Liver (tissue), 9 donors: ENCODE results near the gene SNCB. TPM values are rescaled to one million over a fixed set of nuclear protein-coding genes. Genes with fewer than 3 reads are reported as not detected.

ENCODE experiments used
- DNase-seq: peaks from one replicate; pipeline ENCODE4 v3.0.0-alpha.2; 2017; ENCODE audit warnings: low spot score
- H3K27ac ChIP-seq, 2 donors: one replicate each; pipeline ENCODE4 v1.7.0; 2013; ENCODE audit warnings: inconsistent platforms in 2 of 2, low read length in 2 of 2, control low read depth in 1 of 2, low read depth in 1 of 2, mild to moderate bottlenecking in 1 of 2
- H3K27me3 ChIP-seq, 4 donors: one replicate each; pipeline versions ENCODE4 v1.6.1 to v1.7.0; 2013; ENCODE audit warnings: low read length in 3 of 4, inconsistent platforms in 1 of 4, mild to moderate bottlenecking in 1 of 4, moderate library complexity in 1 of 4; ENCODE audit not compliant: control insufficient read depth in 4 of 4, insufficient read depth in 4 of 4
- H3K36me3 ChIP-seq, 4 donors: one replicate each; pipeline versions ENCODE4 v1.6.1 to v1.7.0; 2013; ENCODE audit warnings: low read length in 3 of 4, mild to moderate bottlenecking in 3 of 4, low read depth in 1 of 4, moderate library complexity in 1 of 4; ENCODE audit not compliant: control insufficient read depth in 4 of 4, insufficient read depth in 3 of 4
- H3K4me1 ChIP-seq, 4 donors: one replicate each; pipeline versions ENCODE4 v1.6.1 to v1.7.0; 2013; ENCODE audit warnings: low read length in 3 of 4, mild to moderate bottlenecking in 3 of 4, moderate library complexity in 1 of 4; ENCODE audit not compliant: control insufficient read depth in 4 of 4, insufficient read depth in 4 of 4
- H3K4me3 ChIP-seq, 3 donors: one replicate each; pipeline versions ENCODE4 v1.6.1 to v1.7.0; 2013; ENCODE audit warnings: low read length in 3 of 3, control low read depth in 1 of 3, low read depth in 1 of 3, mild to moderate bottlenecking in 1 of 3
- H3K9ac ChIP-seq, 2 donors: one replicate each; pipeline ENCODE4 v1.7.0; 2013; ENCODE audit warnings: low read length in 2 of 2, mild to moderate bottlenecking in 2 of 2, moderate library complexity in 2 of 2, control low read depth in 1 of 2, low read depth in 1 of 2
- H3K9me3 ChIP-seq, 4 donors: one replicate each; pipeline versions ENCODE4 v1.6.1 to v1.7.0; 2013; ENCODE audit warnings: low read length in 3 of 4; ENCODE audit not compliant: control insufficient read depth in 4 of 4
- EGR1 ChIP-seq, 2 donors: IDR thresholded peaks; 2 replicates each; pipeline ENCODE4 v1.6.1; 2016 to 2018; ENCODE audit warnings: antibody characterized with exemption in 2 of 2, low read depth in 2 of 2
- FOXA1 ChIP-seq: IDR thresholded peaks from 2 replicates; pipeline ENCODE4 v1.6.1; 2016; ENCODE audit warnings: antibody characterized with exemption
- FOXA2 ChIP-seq: IDR thresholded peaks from 2 replicates; pipeline ENCODE4 v1.6.1; 2016; ENCODE audit warnings: antibody characterized with exemption
- GABPA ChIP-seq, 2 donors: IDR thresholded peaks in 1 of 2; conservative IDR thresholded peaks in 1 of 2; 2 replicates each; pipeline ENCODE4 v1.6.1; 2016; ENCODE audit warnings: antibody characterized with exemption in 2 of 2, mild to moderate bottlenecking in 1 of 2, moderate library complexity in 1 of 2
- HNF4A ChIP-seq, 2 donors: conservative IDR thresholded peaks; 2 replicates each; pipeline ENCODE4 v1.6.1; 2016; ENCODE audit warnings: antibody characterized with exemption in 2 of 2, mild to moderate bottlenecking in 2 of 2
- HNF4G ChIP-seq: IDR thresholded peaks from 2 replicates; pipeline ENCODE4 v1.6.1; 2016; ENCODE audit warnings: antibody characterized with exemption
- JUND ChIP-seq, 2 donors: IDR thresholded peaks; 2 replicates each; pipeline ENCODE4 v1.6.1; 2016; ENCODE audit warnings: antibody characterized with exemption in 2 of 2
- NR2F2 ChIP-seq: IDR thresholded peaks from 2 replicates; pipeline ENCODE4 v1.6.1; 2016; ENCODE audit warnings: antibody characterized with exemption
- RAD21 ChIP-seq, 2 donors: IDR thresholded peaks; 2 replicates each; pipeline ENCODE4 v1.6.1; 2016; ENCODE audit warnings: antibody characterized with exemption in 2 of 2, mild to moderate bottlenecking in 2 of 2
- RXRA ChIP-seq, 2 donors: IDR thresholded peaks; 2 replicates each; pipeline ENCODE4 v1.6.1; 2017 to 2018; ENCODE audit warnings: antibody characterized with exemption in 2 of 2, mild to moderate bottlenecking in 1 of 2
- SP1 ChIP-seq: IDR thresholded peaks from 2 replicates; pipeline ENCODE4 v1.6.1; 2018; ENCODE audit warnings: antibody characterized with exemption, mild to moderate bottlenecking
- TAF1 ChIP-seq: conservative IDR thresholded peaks from 2 replicates; pipeline ENCODE4 v1.6.1; 2016; ENCODE audit warnings: antibody characterized with exemption, mild to moderate bottlenecking
- YY1 ChIP-seq: IDR thresholded peaks from 2 replicates; pipeline ENCODE4 v1.6.1; 2016; ENCODE audit warnings: antibody characterized with exemption, mild to moderate bottlenecking
- WGBS: extraction: QIAGEN DNeasy Blood & Tissue Kit; methylation state at CpG from one replicate; pipeline ENCODE4 v1.1.7; 2013; 5-methylcytosine and 5-hydroxymethylcytosine counted together
- polyA plus RNA-seq, 2 donors: library from polyadenylated mRNA; stranded (reverse) in 1 of 2; unstranded in 1 of 2; fragments of 200-250 nt in 1 of 2; fragments of >200 nt in 1 of 2; fragmentation: Nextera tagmentation in 1 of 2; extraction: Ambion mirVana in 1 of 2; gene quantifications; one replicate each; pipeline versions ENCODE4 v1.2.1 to v1.2.3, GENCODE V29; 2013 to 2015
- total RNA-seq, 2 donors: library from RNA; depleted of rRNA; stranded (reverse); fragments of >200 nt; gene quantifications; one replicate each; pipeline ENCODE4 v1.2.3, GENCODE V29; 2014
- TF ChIP-seq, protein P1 (sequence below): fragments of 150-350 bp; IDR thresholded peaks from 2 replicates; pipeline ENCODE4 v1.5.1; 2017; ENCODE audit warnings: improper control_type of control experiment, low read depth, low read length; ENCODE audit not compliant: missing input control
- TF ChIP-seq, protein P2 (sequence below): IDR thresholded peaks from 2 replicates; pipeline ENCODE4 v1.6.1; 2016; ENCODE audit warnings: antibody characterized with exemption
- TF ChIP-seq, protein P3 (sequence below): IDR thresholded peaks from 2 replicates; pipeline ENCODE4 v1.6.1; 2016; ENCODE audit warnings: antibody characterized with exemption
- TF ChIP-seq, protein P4 (sequence below): IDR thresholded peaks from 2 replicates; pipeline ENCODE4 v1.6.1; 2016; ENCODE audit warnings: antibody characterized with exemption
- TF ChIP-seq, protein P5 (sequence below): IDR thresholded peaks from 2 replicates; pipeline ENCODE4 v1.6.1; 2016; ENCODE audit warnings: antibody characterized with exemption, mild to moderate bottlenecking
- donor health status: healthy.
- donor health status: healthy.
- donor health status: healthy.
- donor health status: healthy.
- donor health status: healthy.

SNCB gene
- total and polyA plus RNA-seq, 4 donors = not detected

DNA sequence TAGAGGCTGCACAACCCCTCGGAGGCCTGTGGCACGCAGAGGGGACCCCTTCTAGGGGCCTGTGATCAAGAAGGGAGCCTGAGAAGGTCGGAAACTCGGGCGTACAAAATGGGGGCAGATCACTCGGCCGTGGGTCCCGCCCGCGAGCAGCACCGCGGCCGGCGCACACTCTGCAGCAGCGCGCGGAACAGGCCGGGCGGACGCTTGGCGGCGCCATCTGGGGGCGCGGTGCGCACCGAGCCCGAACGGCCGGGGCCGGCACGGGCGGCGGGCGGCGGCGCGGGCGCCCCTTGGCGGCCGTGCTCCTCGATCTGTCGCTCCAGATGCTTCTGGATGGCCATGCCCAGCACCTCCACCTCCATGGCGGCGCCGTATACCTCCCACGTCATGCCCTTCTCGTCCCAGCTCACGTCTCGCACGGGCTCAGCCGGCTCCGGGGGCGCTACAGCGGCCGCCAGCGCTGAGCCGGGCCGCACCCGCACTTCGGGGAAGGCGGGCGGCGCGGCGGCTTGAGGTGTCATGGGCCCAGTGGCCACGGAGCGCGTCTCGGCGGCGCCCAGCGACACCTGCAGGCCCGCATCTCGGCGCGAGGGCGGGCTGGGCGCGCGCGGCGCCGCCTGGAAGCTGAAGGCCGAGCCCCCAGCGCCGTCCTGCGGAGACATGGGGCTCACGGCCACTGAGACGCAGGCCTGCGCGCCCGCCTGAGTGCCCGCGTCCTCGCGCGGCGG, 33.5 kb downstream of the SNCB start:
- peak overlapping the region in 2 of 3 donors; percentile 34 to 44 for H3K4me3 ChIP-seq
- peaks cover 0 to 5% (median 2%) of the 10 kb centered on the region in 4 donors for H3K36me3 ChIP-seq
- TF ChIP-seq NR2F2 (no peak), TAF1 (no peak), RXRA (IDR thresholded peaks at IDR 0.05) (no peak), FOXA1 (no peak), FOXA2 (no peak), HNF4G (no peak), JUND (IDR thresholded peaks at IDR 0.05) (no peak), SP1 (no peak), RAD21 (IDR thresholded peaks at IDR 0.05) (no peak), GABPA (IDR thresholded peaks at IDR 0.05 in 1 of 2, conservative IDR thresholded peaks at IDR 0.05 in 1 of 2) (no peak), HNF4A (conservative IDR thresholded peaks at IDR 0.05) (no peak), EGR1 (IDR thresholded peaks at IDR 0.05; ENCODE audit: low read depth in 2 of 2) (no peak), YY1 (no peak)
- TF ChIP-seq, protein P1, sequence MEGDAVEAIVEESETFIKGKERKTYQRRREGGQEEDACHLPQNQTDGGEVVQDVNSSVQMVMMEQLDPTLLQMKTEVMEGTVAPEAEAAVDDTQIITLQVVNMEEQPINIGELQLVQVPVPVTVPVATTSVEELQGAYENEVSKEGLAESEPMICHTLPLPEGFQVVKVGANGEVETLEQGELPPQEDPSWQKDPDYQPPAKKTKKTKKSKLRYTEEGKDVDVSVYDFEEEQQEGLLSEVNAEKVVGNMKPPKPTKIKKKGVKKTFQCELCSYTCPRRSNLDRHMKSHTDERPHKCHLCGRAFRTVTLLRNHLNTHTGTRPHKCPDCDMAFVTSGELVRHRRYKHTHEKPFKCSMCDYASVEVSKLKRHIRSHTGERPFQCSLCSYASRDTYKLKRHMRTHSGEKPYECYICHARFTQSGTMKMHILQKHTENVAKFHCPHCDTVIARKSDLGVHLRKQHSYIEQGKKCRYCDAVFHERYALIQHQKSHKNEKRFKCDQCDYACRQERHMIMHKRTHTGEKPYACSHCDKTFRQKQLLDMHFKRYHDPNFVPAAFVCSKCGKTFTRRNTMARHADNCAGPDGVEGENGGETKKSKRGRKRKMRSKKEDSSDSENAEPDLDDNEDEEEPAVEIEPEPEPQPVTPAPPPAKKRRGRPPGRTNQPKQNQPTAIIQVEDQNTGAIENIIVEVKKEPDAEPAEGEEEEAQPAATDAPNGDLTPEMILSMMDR = no peak
- TF ChIP-seq, protein P2, sequence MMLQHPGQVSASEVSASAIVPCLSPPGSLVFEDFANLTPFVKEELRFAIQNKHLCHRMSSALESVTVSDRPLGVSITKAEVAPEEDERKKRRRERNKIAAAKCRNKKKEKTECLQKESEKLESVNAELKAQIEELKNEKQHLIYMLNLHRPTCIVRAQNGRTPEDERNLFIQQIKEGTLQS = no peak
- TF ChIP-seq, protein P3, sequence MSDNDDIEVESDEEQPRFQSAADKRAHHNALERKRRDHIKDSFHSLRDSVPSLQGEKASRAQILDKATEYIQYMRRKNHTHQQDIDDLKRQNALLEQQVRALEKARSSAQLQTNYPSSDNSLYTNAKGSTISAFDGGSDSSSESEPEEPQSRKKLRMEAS = no peak
- TF ChIP-seq, protein P4, sequence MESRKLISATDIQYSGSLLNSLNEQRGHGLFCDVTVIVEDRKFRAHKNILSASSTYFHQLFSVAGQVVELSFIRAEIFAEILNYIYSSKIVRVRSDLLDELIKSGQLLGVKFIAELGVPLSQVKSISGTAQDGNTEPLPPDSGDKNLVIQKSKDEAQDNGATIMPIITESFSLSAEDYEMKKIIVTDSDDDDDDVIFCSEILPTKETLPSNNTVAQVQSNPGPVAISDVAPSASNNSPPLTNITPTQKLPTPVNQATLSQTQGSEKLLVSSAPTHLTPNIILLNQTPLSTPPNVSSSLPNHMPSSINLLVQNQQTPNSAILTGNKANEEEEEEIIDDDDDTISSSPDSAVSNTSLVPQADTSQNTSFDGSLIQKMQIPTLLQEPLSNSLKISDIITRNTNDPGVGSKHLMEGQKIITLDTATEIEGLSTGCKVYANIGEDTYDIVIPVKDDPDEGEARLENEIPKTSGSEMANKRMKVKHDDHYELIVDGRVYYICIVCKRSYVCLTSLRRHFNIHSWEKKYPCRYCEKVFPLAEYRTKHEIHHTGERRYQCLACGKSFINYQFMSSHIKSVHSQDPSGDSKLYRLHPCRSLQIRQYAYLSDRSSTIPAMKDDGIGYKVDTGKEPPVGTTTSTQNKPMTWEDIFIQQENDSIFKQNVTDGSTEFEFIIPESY = no peak
- TF ChIP-seq, protein P5, sequence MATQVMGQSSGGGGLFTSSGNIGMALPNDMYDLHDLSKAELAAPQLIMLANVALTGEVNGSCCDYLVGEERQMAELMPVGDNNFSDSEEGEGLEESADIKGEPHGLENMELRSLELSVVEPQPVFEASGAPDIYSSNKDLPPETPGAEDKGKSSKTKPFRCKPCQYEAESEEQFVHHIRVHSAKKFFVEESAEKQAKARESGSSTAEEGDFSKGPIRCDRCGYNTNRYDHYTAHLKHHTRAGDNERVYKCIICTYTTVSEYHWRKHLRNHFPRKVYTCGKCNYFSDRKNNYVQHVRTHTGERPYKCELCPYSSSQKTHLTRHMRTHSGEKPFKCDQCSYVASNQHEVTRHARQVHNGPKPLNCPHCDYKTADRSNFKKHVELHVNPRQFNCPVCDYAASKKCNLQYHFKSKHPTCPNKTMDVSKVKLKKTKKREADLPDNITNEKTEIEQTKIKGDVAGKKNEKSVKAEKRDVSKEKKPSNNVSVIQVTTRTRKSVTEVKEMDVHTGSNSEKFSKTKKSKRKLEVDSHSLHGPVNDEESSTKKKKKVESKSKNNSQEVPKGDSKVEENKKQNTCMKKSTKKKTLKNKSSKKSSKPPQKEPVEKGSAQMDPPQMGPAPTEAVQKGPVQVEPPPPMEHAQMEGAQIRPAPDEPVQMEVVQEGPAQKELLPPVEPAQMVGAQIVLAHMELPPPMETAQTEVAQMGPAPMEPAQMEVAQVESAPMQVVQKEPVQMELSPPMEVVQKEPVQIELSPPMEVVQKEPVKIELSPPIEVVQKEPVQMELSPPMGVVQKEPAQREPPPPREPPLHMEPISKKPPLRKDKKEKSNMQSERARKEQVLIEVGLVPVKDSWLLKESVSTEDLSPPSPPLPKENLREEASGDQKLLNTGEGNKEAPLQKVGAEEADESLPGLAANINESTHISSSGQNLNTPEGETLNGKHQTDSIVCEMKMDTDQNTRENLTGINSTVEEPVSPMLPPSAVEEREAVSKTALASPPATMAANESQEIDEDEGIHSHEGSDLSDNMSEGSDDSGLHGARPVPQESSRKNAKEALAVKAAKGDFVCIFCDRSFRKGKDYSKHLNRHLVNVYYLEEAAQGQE = no peak
- 4% methylated on average over 98 of the region's 98 CpGs for WGBS
- H3K9me3 ChIP-seq = no peaks in the 10 kb centered on the region
- DNase-seq = peak; percentile 53
- no peak overlapping the region for H3K27ac ChIP-seq
- H3K9ac ChIP-seq = no peak overlapping the region
- no peaks in the 10 kb centered on the region for H3K27me3 ChIP-seq
- H3K4me1 ChIP-seq = peaks cover 4 to 16% (median 6%) of the 10 kb centered on the region in 4 donors
